Lung (tissue), 12 donors: ENCODE results near the gene MPLKIP. TPM values are rescaled to one million over a fixed set of nuclear protein-coding genes. Genes with fewer than 3 reads are reported as not detected.
"Not testable (repeated sequence)": the region's sequence is repeated elsewhere in the genome, so short reads cannot be mapped to it uniquely, and the experiment has no call there.

Experiments used
- ATAC-seq: fragments of 200-7000 bp; cut with Tn5 transposase; one replicate; pipeline ENCODE4 v1.9.1; 2020; ENCODE audit warnings: moderate number of reproducible peaks; ENCODE audit not compliant: insufficient read depth, low FRiP score
- DNase-seq, 3 donors: peaks; one replicate each; pipeline ENCODE4 v3.0.0-alpha.2; 2013 to 2017
- H3K27ac ChIP-seq, 2 donors: one replicate each; pipeline ENCODE4 v1.5.1; 2013; ENCODE audit warnings: mild to moderate bottlenecking in 2 of 2, moderate library complexity in 2 of 2, control low read depth in 1 of 2, inconsistent platforms in 1 of 2, low read depth in 1 of 2, low read length in 1 of 2
- H3K27me3 ChIP-seq, 3 donors: one replicate each; pipeline ENCODE4 v1.5.1; 2013; ENCODE audit warnings: low read length in 2 of 3; ENCODE audit not compliant: control insufficient read depth in 3 of 3, insufficient read depth in 3 of 3
- H3K36me3 ChIP-seq, 4 donors: one replicate each; pipeline ENCODE4 v1.5.1; 2013; ENCODE audit warnings: low read length in 4 of 4, mild to moderate bottlenecking in 1 of 4, moderate library complexity in 1 of 4; ENCODE audit not compliant: control insufficient read depth in 4 of 4, insufficient read depth in 4 of 4
- H3K4me1 ChIP-seq, 5 donors: one replicate each; pipeline ENCODE4 v1.5.1; 2013; ENCODE audit warnings: low read length in 5 of 5, mild to moderate bottlenecking in 2 of 5, moderate library complexity in 1 of 5; ENCODE audit not compliant: control insufficient read depth in 5 of 5, insufficient read depth in 5 of 5
- H3K4me3 ChIP-seq: one replicate; pipeline ENCODE4 v1.5.1; 2013; ENCODE audit warnings: mild to moderate bottlenecking, control low read depth, moderate library complexity
- H3K9ac ChIP-seq, 2 donors: one replicate each; pipeline ENCODE4 v1.5.1; 2013; ENCODE audit warnings: low read length in 2 of 2, control low read depth in 1 of 2; ENCODE audit not compliant: insufficient read depth in 1 of 2
- H3K9me3 ChIP-seq, 4 donors: one replicate each; pipeline ENCODE4 v1.5.1; 2013; ENCODE audit warnings: low read length in 3 of 4, mild to moderate bottlenecking in 1 of 4, moderate library complexity in 1 of 4; ENCODE audit not compliant: control insufficient read depth in 4 of 4, insufficient read depth in 3 of 4
- CTCF ChIP-seq: IDR thresholded peaks from 2 replicates; pipeline ENCODE4 v1.5.1; 2012; ENCODE audit warnings: mild to moderate bottlenecking; ENCODE audit errors: control extremely low read depth, extremely low read depth
- WGBS, 2 donors: extraction: QIAGEN DNeasy Blood & Tissue Kit; methylation state at CpG; one replicate each; pipeline ENCODE4 v1.1.7; 2013; 5-methylcytosine and 5-hydroxymethylcytosine counted together
- polyA plus RNA-seq, 2 donors: library from polyadenylated mRNA; stranded (reverse); fragments of 200-250 nt; gene quantifications; one replicate each; pipeline ENCODE4 v1.2.1, GENCODE V29; 2013
- total RNA-seq, 2 donors: library from RNA; depleted of rRNA in 1 of 2; stranded (reverse); fragments of >200 nt in 1 of 2; gene quantifications; one replicate each; pipeline ENCODE4 v1.2.1, GENCODE V29; 2014 to 2021
- donor health status: control.
- donor health status: control.
- donor health status: Bipolar disorder and iron deficiency.
- donor health status: healthy.
- donor health status: DM: yes; HTN: yes; CAD: no.

MPLKIP gene
- total and polyA plus RNA-seq, 4 donors, result 26.3 to 39.3 (median 32.4) TPM

DNA sequence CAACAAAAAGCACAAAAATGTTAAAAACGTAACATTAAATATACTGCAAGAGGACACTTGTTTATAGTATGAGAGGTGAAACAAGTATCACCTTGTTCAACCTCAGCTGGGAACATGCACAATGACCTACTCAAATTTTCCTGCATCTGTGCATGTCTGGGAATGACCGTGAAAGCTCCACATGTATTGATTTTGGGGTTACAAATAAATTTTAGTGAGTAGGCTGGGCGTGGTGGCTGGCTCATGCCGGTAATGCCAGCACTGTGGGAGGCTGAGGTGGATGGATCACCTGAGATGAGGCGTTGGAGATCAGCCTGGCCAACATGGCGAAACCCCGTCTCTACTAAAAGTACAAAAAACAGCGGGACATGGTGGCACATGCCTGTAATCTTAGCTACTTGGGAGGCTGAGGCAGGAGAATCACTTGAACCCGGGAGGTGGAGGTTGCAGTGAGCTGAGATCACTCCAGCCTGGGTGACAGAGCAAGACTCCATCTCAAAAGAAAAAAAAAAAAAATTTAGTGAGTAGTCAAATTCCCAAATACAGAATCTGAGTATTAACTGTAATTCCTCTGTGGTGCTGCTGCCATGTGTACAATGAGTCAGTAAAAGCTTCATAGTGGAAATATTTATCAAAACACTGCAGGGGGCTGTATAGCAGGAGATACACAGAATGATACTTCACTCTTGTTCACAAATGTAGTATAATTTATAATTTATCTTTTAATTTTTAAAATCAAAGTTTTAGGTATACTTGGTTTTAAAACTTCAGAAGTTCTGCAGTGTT is 41.5 kb upstream of the MPLKIP start:
- H3K4me1 ChIP-seq, result no peaks in the 10 kb centered on the region
- H3K9ac ChIP-seq, result no peak overlapping the region
- no peak overlapping the region for H3K4me3 ChIP-seq
- H3K27ac ChIP-seq, result no peak overlapping the region
- H3K27me3 ChIP-seq, result no peaks in the 10 kb centered on the region
- H3K9me3 ChIP-seq, result no peaks in the 10 kb centered on the region
- no peak for TF ChIP-seq CTCF
- no peaks in the 10 kb centered on the region for H3K36me3 ChIP-seq
- DNase-seq (no peak), ATAC-seq (no peak)
- 93 to 96% methylated on average over 9 of the region's 9 CpGs for WGBS, 2 donors

DNA sequence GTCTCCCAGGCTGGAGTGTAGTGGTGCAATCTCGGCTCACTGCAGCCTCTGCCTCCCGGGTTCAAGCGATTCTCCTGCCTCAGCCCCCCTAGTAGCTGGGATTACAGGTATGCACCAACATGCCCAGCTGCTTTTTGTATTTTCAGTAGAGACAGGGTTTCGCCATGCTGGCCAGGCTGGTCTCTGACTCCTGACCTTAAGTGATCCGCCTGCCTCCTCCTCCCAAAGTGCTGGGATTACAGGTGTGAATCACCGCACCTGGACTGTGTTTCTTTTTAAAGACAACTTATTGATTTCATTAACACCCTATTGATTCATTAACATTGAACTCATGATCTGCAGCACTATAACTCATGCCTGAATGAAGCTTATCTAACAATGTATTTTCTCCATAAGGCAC is 40.8 kb upstream of the MPLKIP start:
- not testable (repeated sequence) for H3K36me3 ChIP-seq, ATAC-seq

DNA sequence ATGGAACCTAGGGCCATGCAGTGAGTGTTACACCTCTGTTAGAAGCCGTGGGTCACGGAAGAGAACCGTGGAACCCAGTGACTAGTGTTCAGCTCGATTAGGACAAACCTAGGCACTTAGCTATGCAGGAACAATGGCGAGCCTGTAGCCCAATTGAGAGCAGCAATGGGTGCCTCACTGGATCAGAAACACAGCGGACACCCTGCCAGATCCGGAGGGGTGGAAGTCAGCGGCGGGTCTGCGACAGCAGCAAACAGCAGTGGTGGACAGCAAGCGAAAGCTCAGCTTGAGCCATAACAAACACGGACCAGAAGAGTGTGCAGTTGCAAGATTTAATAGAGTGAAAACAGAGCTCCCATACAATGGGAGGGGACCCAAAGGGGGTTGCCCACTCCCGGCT is 38.7 kb upstream of the MPLKIP start:
- H3K36me3 ChIP-seq, H3K9me3 ChIP-seq, H3K4me1 ChIP-seq, H3K27ac ChIP-seq, DNase-seq, H3K9ac ChIP-seq, H3K27me3 ChIP-seq, H3K4me3 ChIP-seq, ATAC-seq: not testable (repeated sequence)
- WGBS, 2 donors, result 92 to 94% methylated on average over 13 of the region's 13 CpGs

More for the DNA sequence above, 40.8 kb upstream of the MPLKIP start:
- not testable (repeated sequence) for H3K27ac ChIP-seq, H3K9me3 ChIP-seq, DNase-seq, H3K4me3 ChIP-seq, H3K4me1 ChIP-seq, H3K9ac ChIP-seq, H3K27me3 ChIP-seq
- 91 to 92% methylated on average over 6 of the region's 6 CpGs for WGBS, 2 donors

GRCh38 chr7:40168266-40168665 is 33.8 kb upstream of the MPLKIP start:
- DNase-seq, H3K4me3 ChIP-seq, H3K9ac ChIP-seq, ATAC-seq, H3K4me1 ChIP-seq, H3K27ac ChIP-seq, H3K36me3 ChIP-seq, H3K9me3 ChIP-seq, H3K27me3 ChIP-seq: not testable (repeated sequence)
- WGBS, 2 donors, result 93% methylated on average over 3 of the region's 3 CpGs

GRCh38 chr7:40167291-40167690 is 32.9 kb upstream of the MPLKIP start:
- TF ChIP-seq CTCF, result no peak
- Histone ChIP-seq H3K9me3 (no peaks in the 10 kb centered on the region), H3K36me3 (no peaks in the 10 kb centered on the region), H3K4me3 (no peak overlapping the region), H3K27ac (no peak overlapping the region), H3K4me1 (no peaks in the 10 kb centered on the region), H3K9ac (no peak overlapping the region), H3K27me3 (no peaks in the 10 kb centered on the region)
- WGBS, 2 donors, result 94 to 95% methylated on average over 3 of the region's 3 CpGs
- DNase-seq (no peak), ATAC-seq (no peak)
